ENCODE data around the gene TMEM31. TPM values are rescaled to one million over a fixed set of nuclear protein-coding genes. Genes with fewer than 3 reads are reported as not detected.
A peak's percentile ranks its signal among the peaks of the same experiment; 100 is the strongest.

TMEM31 gene
- total RNA-seq, 3 donors from 2014 or later: not detected

DNA sequence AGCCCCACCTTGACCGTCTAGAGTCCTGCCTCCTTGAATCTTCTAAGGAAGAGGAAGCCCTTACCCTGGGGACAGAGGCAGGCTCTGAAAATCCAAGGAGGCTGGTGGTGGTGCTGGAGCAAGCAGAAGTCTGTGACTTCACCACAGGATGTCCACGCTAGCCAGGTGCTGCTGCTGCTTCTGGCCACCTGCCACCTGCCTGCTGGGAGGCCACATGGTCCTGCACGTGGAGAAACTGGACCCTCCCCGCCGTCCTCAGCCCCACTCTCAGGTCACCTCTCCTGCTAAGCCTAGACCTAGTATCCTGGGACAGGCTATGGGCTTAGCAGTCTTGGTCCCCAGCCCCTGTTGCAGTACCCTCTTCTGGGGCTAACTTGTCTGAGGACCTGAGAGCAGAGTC is 15.8 kb downstream of the TMEM31 start:
- no peaks in the 10 kb centered on the region for H3K36me3 ChIP-seq
- no peak for DNase-seq (ENCODE audit: low spot score in 2 of 2)
- no peak overlapping the region for H3K27ac ChIP-seq
- no peak for TF ChIP-seq POLR2AphosphoS5 (IDR thresholded peaks at IDR 0.05)
- TF ChIP-seq, protein P1, sequence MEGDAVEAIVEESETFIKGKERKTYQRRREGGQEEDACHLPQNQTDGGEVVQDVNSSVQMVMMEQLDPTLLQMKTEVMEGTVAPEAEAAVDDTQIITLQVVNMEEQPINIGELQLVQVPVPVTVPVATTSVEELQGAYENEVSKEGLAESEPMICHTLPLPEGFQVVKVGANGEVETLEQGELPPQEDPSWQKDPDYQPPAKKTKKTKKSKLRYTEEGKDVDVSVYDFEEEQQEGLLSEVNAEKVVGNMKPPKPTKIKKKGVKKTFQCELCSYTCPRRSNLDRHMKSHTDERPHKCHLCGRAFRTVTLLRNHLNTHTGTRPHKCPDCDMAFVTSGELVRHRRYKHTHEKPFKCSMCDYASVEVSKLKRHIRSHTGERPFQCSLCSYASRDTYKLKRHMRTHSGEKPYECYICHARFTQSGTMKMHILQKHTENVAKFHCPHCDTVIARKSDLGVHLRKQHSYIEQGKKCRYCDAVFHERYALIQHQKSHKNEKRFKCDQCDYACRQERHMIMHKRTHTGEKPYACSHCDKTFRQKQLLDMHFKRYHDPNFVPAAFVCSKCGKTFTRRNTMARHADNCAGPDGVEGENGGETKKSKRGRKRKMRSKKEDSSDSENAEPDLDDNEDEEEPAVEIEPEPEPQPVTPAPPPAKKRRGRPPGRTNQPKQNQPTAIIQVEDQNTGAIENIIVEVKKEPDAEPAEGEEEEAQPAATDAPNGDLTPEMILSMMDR (IDR thresholded peaks at IDR 0.05): no peak
- no peak for TF ChIP-seq POLR2A (IDR thresholded peaks at IDR 0.05)
- H3K4me3 ChIP-seq: no peak overlapping the region
- no peaks in the 10 kb centered on the region for H3K9me3 ChIP-seq
- no peaks in the 10 kb centered on the region for H3K4me1 ChIP-seq
- peaks cover 0 to 86% of the 10 kb centered on the region in 2 donors for H3K27me3 ChIP-seq
- intact Hi-C loops (cut with DNase I; ENCODE audit: low total_unique reads): no loop called here

DNA sequence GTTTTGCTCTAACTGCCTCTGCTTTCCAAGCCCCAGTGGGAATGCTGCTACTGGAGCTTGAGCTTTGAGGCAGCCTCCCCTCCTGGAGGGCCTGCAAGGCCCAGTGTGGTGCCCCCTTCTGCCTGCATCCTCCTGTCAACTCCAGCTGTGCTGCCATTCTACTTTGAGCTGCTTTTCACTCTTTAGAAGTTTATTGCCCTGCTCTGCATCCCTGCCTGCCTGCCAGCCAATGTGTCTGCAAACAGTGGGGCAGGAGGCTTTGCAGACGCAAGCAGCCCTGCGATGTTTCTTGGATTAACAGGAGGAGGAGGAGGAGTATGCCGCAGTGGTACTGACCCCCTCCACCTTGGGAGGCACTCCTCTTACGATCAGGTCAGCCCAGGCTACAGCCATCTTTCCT is 16.4 kb downstream of the TMEM31 start:
- H3K4me1 ChIP-seq: no peaks in the 10 kb centered on the region
- intact Hi-C loops (cut with DNase I; ENCODE audit: low total_unique reads): no loop called here
- TF ChIP-seq POLR2AphosphoS5 (IDR thresholded peaks at IDR 0.05): no peak
- TF ChIP-seq, protein P1 (IDR thresholded peaks at IDR 0.05): no peak
- TF ChIP-seq POLR2A (IDR thresholded peaks at IDR 0.05): no peak
- no peaks in the 10 kb centered on the region for H3K36me3 ChIP-seq
- DNase-seq (ENCODE audit: low spot score in 2 of 2): no peak
- peaks cover 0 to 86% of the 10 kb centered on the region in 2 donors for H3K27me3 ChIP-seq
- no peak overlapping the region for H3K27ac ChIP-seq
- no peak overlapping the region for H3K4me3 ChIP-seq
- no peaks in the 10 kb centered on the region for H3K9me3 ChIP-seq

DNA sequence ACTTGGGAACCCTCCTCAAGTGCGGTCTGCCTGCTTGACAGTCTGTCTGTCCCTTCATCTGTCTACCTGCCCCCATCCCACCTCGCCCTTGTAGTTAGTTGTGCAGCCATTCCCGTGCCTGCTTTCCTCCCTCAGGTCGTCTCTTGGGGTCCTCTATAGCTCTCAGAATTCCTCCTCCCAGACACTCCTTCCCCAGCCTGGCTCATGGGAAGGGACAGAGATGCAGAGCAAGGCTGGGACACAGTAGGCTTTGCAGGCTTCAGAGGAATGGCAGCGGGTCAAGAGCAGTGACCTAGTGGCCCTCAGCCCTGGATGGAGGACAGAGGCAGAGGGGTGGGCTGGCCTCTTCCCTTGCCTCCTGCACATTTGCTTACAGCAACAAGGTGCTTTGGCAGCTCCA is 18.3 kb downstream of the TMEM31 start:
- Histone ChIP-seq H3K27ac (no peak overlapping the region), H3K4me3 (no peak overlapping the region), H3K4me1 (no peaks in the 10 kb centered on the region), H3K36me3 (no peaks in the 10 kb centered on the region), H3K9me3 (no peaks in the 10 kb centered on the region), H3K27me3 (peaks cover 0 to 80% of the 10 kb centered on the region in 2 donors)
- DNase-seq (ENCODE audit: low spot score in 2 of 2): no peak
- intact Hi-C loops (cut with DNase I; ENCODE audit: low total_unique reads): no loop called here
- TF ChIP-seq, protein P1 (IDR thresholded peaks at IDR 0.05): no peak
- TF ChIP-seq POLR2A (IDR thresholded peaks at IDR 0.05) (no peak), POLR2AphosphoS5 (IDR thresholded peaks at IDR 0.05) (no peak)

DNA sequence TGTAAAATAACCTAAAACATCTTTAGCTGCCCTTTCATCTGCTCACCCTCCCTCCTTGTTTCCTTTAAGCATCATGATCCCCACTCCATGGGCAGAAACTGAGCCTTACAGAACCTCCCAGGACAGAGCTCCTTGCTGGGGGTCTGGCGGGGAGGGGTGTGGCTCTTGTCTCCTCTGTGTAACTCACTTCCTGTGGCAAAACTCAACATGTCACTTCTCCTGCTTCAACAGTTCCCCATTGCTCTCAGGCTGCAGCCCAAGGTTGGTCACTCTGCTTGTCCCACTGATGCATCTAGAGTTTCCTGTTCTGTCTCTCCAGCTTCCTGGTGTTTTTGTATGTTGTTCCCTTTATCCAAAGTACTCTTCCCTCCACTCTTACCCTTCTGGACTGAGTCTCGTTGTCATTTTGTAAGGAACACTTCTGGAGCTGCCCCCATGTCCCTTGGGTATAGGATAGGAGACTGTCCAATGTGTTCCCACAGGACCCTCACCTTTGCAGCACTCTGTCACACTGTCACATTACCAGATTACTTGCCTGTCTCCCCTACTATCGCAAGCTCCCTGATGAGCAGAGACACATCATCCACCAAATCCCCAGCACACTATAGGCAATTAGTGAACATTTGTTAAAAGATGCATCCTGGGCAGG is 19.6 kb downstream of the TMEM31 start:
- peak overlapping the region; percentile 18 to 54 for H3K27ac ChIP-seq
- no peaks in the 10 kb centered on the region for H3K9me3 ChIP-seq
- no peak overlapping the region for H3K4me3 ChIP-seq
- intact Hi-C loops (cut with DNase I; ENCODE audit: low total_unique reads): no loop called here
- H3K27me3 ChIP-seq: peaks cover 0 to 78% of the 10 kb centered on the region in 2 donors
- TF ChIP-seq POLR2A (IDR thresholded peaks at IDR 0.05) (no peak), POLR2AphosphoS5 (IDR thresholded peaks at IDR 0.05) (no peak)
- TF ChIP-seq, protein P1 (IDR thresholded peaks at IDR 0.05): no peak
- H3K36me3 ChIP-seq: no peaks in the 10 kb centered on the region
- H3K4me1 ChIP-seq: no peaks in the 10 kb centered on the region
- no peak for DNase-seq (ENCODE audit: low spot score in 2 of 2)

DNA sequence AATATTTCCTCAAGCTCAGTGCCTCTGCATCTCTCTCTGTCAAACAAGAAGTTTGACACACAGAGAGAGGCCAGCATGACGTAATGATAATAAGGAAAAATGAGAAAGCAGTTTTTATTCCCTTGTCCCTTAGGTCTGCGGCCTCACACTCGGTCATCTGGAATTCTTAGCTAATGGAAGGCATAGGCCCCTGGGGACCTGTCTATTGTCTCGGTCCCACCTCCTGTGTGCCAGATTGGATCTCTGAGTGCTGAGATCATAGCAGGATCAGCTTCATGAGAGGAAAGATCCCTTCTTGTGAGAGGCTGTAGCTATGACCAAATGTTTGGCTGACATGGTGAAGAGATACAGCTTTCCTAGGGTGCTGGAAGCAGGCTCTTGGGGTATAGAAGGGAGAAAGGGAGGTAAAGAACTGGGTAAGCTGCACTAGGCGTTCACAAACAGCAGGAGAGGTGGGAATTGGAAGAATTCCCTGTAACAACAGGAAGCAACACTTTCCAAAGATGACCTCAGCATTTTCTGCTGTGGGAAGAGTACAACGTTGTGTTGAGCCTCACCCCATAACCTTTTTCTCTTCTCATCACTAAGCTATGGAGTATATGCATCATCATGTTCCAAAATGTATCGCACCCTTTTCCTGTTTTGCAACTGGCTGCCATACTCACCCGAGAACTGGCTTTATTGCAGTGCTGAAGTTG is 20.2 kb downstream of the TMEM31 start:
- Histone ChIP-seq H3K4me3 (no peak overlapping the region), H3K4me1 (no peaks in the 10 kb centered on the region), H3K9me3 (no peaks in the 10 kb centered on the region), H3K36me3 (no peaks in the 10 kb centered on the region), H3K27me3 (peaks cover 0 to 73% of the 10 kb centered on the region in 2 donors), H3K27ac (peak overlapping the region; percentile 18 to 54)
- intact Hi-C loops (cut with DNase I; ENCODE audit: low total_unique reads): no loop called here
- DNase-seq (ENCODE audit: low spot score in 2 of 2): no peak
- TF ChIP-seq POLR2A (IDR thresholded peaks at IDR 0.05) (no peak), POLR2AphosphoS5 (IDR thresholded peaks at IDR 0.05) (no peak)
- TF ChIP-seq, protein P1 (IDR thresholded peaks at IDR 0.05): no peak
